ENCODE results near the gene ZFYVE28.

DNA sequence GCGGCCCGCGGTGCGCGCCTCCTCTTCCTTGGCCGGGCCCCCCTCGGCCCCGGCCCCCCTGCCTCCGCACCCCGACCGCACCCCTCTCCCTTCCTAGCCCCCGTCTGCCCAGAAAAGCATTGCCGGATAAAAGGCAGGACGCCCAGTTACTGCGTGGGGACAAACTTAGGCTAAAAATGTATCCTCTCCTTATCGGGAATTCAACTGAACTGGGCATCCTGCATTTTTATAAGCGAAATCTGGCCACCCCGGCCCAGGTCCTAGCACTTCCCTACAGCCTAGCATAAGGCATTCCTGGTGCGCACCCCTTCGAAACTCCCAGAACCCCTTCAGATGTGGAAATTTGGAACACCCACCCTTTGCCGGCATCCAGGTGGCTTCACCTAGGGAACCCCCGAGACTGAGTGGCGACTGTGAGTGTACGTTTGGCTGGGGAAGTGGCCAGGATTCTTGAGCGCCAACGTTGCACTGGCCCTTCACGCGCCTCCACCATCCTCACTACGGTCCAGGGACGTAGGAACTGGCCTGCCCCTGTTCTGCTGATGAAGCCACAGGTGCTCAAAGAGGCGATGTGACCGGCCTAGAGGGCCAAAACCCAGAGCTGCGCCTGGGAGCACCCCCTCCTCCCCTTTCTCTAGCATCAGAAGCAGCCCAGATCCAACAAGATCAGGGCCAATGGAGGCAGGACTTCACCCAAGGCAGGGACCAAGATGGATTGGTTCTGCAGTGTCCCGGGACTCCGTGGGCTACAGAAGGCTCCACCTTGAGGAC, 44.7 kb upstream of the ZFYVE28 start:
- TF ChIP-seq, protein P1, sequence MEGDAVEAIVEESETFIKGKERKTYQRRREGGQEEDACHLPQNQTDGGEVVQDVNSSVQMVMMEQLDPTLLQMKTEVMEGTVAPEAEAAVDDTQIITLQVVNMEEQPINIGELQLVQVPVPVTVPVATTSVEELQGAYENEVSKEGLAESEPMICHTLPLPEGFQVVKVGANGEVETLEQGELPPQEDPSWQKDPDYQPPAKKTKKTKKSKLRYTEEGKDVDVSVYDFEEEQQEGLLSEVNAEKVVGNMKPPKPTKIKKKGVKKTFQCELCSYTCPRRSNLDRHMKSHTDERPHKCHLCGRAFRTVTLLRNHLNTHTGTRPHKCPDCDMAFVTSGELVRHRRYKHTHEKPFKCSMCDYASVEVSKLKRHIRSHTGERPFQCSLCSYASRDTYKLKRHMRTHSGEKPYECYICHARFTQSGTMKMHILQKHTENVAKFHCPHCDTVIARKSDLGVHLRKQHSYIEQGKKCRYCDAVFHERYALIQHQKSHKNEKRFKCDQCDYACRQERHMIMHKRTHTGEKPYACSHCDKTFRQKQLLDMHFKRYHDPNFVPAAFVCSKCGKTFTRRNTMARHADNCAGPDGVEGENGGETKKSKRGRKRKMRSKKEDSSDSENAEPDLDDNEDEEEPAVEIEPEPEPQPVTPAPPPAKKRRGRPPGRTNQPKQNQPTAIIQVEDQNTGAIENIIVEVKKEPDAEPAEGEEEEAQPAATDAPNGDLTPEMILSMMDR (IDR thresholded peaks at IDR 0.05; ENCODE audit: insufficient read depth, low read length, poor library complexity, severe bottlenecking) = no peak
- TF ChIP-seq EZH2phosphoT487 (conservative IDR thresholded peaks at IDR 0.05; ENCODE audit: low read length) = no peak

All from SU-DHL-6 (cell line).